ENCODE measurements around the gene TMEM181.
"Not testable (repeated sequence)": the region's sequence is repeated elsewhere in the genome, so short reads cannot be mapped to it uniquely, and the experiment has no call there.

The TMEM181 gene

DNA sequence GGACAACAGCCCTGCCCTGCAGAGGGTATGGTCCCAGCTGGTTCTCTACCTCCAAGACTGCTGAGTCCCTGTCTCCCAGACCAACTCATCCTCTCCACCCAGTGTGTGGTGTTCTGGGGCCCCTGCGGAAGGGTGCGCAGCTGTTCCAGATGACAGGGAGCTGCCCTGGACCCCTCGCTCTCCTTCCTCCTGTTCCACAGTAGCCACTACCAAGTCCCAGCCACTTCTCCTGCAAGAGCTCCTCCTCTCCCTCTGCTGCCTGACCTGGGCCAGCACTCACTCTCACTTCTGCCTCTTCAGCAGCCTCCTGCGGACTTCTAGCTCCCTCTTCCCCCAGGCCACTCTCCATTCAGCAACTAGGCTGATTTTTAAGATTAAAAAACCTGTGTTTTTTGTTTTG, 40.1 kb upstream of the TMEM181 start:
- Histone ChIP-seq H3K9ac (ENCODE audit: low read depth in 1 of 2, low read length in 2 of 2) (no peak overlapping the region), H3K36me3 (ENCODE audit: control insufficient read depth in 2 of 2, insufficient read depth in 2 of 2, low read length in 2 of 2) (no peaks in the 10 kb centered on the region), H3K9me3 (ENCODE audit: control insufficient read depth in 2 of 2, low read length in 2 of 2) (no peaks in the 10 kb centered on the region), H3K27me3 (ENCODE audit: control insufficient read depth in 2 of 2, insufficient read depth in 2 of 2, low read length in 2 of 2) (peaks cover 8 to 17% of the 10 kb centered on the region in 2 donors), H3K4me3 (ENCODE audit: low read length in 2 of 2) (no peak overlapping the region), H3K27ac (ENCODE audit: low read depth in 2 of 2, low read length in 2 of 2) (no peak overlapping the region), H3K4me1 (ENCODE audit: control insufficient read depth in 2 of 2, insufficient read depth in 2 of 2, low read length in 2 of 2) (peaks cover 0 to 4% of the 10 kb centered on the region in 2 donors)

DNA sequence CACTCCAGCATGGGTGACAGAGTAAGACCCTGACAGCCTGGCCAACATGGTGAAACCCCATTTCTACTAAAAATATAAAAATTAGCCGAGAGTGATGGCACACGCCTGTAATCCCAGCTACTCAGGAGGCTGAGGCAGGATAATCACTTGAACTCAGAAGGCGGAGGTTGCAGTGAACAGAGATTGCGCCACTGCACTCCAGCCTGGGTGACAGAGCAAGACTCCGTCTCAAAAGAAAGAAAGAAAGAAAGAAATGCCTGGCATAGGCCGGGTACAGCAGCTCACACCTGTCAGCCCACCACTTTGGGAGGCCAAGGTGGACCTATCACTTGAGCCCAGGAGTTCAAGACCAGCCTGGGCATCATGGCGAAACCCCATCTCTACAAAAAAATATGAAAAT, 38.9 kb upstream of the TMEM181 start:
- not testable (repeated sequence) for H3K9ac ChIP-seq (ENCODE audit: low read depth in 1 of 2, low read length in 2 of 2); H3K9me3 ChIP-seq (ENCODE audit: control insufficient read depth in 2 of 2, low read length in 2 of 2); H3K36me3 ChIP-seq (ENCODE audit: control insufficient read depth in 2 of 2, insufficient read depth in 2 of 2, low read length in 2 of 2); H3K27ac ChIP-seq (ENCODE audit: low read depth in 2 of 2, low read length in 2 of 2); H3K4me3 ChIP-seq (ENCODE audit: low read length in 2 of 2); H3K4me1 ChIP-seq (ENCODE audit: control insufficient read depth in 2 of 2, insufficient read depth in 2 of 2, low read length in 2 of 2)
- peaks cover 10 to 19% of the 10 kb centered on the region in 2 donors for H3K27me3 ChIP-seq (ENCODE audit: control insufficient read depth in 2 of 2, insufficient read depth in 2 of 2, low read length in 2 of 2)

DNA sequence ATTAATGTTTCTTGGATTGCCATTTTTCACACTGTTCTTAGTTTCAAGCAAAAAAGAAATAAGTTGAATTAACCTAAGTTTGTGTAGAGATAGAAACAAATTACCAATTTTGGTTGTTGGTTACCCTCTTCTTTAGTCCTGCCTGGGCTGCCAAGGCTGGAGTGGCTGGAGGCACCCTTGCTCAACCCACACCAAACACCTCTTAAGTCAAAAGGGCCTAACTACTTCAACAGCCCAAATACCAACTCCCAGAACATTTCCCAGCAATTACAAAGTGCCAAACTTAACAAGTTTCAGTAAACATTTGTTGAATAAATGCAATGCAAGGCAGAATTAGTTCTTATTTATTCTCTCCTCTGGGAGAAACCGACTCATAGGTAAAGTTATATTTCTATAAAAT, 38.1 kb upstream of the TMEM181 start:
- Histone ChIP-seq H3K27me3 (ENCODE audit: control insufficient read depth in 2 of 2, insufficient read depth in 2 of 2, low read length in 2 of 2) (peaks cover 10 to 16% of the 10 kb centered on the region in 2 donors), H3K4me3 (ENCODE audit: low read length in 2 of 2) (no peak overlapping the region), H3K9me3 (ENCODE audit: control insufficient read depth in 2 of 2, low read length in 2 of 2) (no peaks in the 10 kb centered on the region), H3K4me1 (ENCODE audit: control insufficient read depth in 2 of 2, insufficient read depth in 2 of 2, low read length in 2 of 2) (peaks cover 0 to 4% of the 10 kb centered on the region in 2 donors), H3K9ac (ENCODE audit: low read depth in 1 of 2, low read length in 2 of 2) (no peak overlapping the region), H3K27ac (ENCODE audit: low read depth in 2 of 2, low read length in 2 of 2) (no peak overlapping the region), H3K36me3 (ENCODE audit: control insufficient read depth in 2 of 2, insufficient read depth in 2 of 2, low read length in 2 of 2) (no peaks in the 10 kb centered on the region)

DNA sequence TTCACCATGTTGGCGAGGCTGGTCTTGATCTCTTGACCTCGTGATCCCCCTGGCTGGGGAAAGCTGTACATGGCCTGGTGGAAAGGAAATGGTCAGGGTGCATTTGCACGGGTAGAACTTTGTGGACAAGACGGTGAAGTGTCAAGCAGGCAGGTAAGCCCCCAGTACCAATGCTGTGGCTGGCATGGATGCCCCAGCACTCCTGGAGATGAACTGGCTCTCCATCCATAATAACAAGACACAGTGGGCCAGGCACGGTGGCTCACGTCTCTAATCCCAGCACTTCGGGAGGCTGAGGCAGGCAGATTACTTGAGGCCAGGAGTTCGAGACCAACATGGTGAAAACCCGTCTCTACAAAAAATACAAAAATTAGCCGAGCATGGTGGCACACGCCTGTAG, 37.3 kb upstream of the TMEM181 start:
- Histone ChIP-seq H3K36me3 (ENCODE audit: control insufficient read depth in 2 of 2, insufficient read depth in 2 of 2, low read length in 2 of 2) (no peaks in the 10 kb centered on the region), H3K27me3 (ENCODE audit: control insufficient read depth in 2 of 2, insufficient read depth in 2 of 2, low read length in 2 of 2) (peaks cover 8 to 9% of the 10 kb centered on the region in 2 donors), H3K27ac (ENCODE audit: low read depth in 2 of 2, low read length in 2 of 2) (no peak overlapping the region), H3K4me1 (ENCODE audit: control insufficient read depth in 2 of 2, insufficient read depth in 2 of 2, low read length in 2 of 2) (peaks cover 0 to 4% of the 10 kb centered on the region in 2 donors), H3K9ac (ENCODE audit: low read depth in 1 of 2, low read length in 2 of 2) (no peak overlapping the region), H3K9me3 (ENCODE audit: control insufficient read depth in 2 of 2, low read length in 2 of 2) (no peaks in the 10 kb centered on the region), H3K4me3 (ENCODE audit: low read length in 2 of 2) (no peak overlapping the region)

DNA sequence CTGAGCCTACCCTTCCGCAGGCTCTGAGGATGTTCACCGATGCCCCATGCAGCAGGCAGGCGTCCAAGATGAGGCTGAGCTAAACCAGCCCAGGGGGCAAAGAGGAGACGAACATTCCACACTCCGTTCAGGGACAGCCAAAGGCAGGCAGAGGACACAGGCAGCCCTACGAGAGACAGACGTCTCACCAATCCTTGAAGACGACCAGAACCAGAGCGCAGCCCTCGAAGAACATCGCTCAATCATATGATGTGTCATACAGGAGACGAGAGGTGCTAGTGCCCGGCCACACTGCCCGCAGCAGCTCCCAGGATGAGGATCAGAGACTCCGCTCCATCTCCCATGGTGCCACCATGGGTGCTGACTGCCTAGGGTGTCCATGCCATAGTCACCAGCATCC, 35.6 kb upstream of the TMEM181 start:
- no peak overlapping the region for H3K9ac ChIP-seq (ENCODE audit: low read depth in 1 of 2, low read length in 2 of 2)
- H3K27me3 ChIP-seq (ENCODE audit: control insufficient read depth in 2 of 2, insufficient read depth in 2 of 2, low read length in 2 of 2), result peaks cover 6% of the 10 kb centered on the region in 2 donors
- H3K4me1 ChIP-seq (ENCODE audit: control insufficient read depth in 2 of 2, insufficient read depth in 2 of 2, low read length in 2 of 2), result no peaks in the 10 kb centered on the region
- no peak overlapping the region for H3K27ac ChIP-seq (ENCODE audit: low read depth in 2 of 2, low read length in 2 of 2)
- no peaks in the 10 kb centered on the region for H3K9me3 ChIP-seq (ENCODE audit: control insufficient read depth in 2 of 2, low read length in 2 of 2)
- no peaks in the 10 kb centered on the region for H3K36me3 ChIP-seq (ENCODE audit: control insufficient read depth in 2 of 2, insufficient read depth in 2 of 2, low read length in 2 of 2)
- H3K4me3 ChIP-seq (ENCODE audit: low read length in 2 of 2), result no peak overlapping the region

DNA sequence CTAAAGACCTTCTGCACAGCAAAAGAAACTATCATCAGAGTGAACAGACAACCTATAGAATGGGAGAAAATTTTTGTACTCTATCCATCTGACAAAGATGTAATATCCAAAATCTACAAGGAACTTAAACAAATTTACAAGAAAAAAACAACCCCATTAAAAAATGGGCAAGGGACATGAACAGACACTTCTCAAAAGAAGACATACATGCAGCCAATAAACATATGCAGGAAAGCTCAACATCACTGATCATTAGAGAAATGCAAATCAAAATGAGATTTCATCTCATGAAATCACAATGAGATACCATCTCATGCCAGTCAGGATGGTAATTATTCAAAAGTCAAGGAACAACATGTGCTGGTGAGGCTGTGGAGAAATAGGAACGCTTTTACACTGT, 32.0 kb upstream of the TMEM181 start:
- not testable (repeated sequence) for H3K27me3 ChIP-seq (ENCODE audit: control insufficient read depth in 2 of 2, insufficient read depth in 2 of 2, low read length in 2 of 2); H3K9ac ChIP-seq (ENCODE audit: low read depth in 1 of 2, low read length in 2 of 2); H3K36me3 ChIP-seq (ENCODE audit: control insufficient read depth in 2 of 2, insufficient read depth in 2 of 2, low read length in 2 of 2); H3K4me3 ChIP-seq (ENCODE audit: low read length in 2 of 2); H3K4me1 ChIP-seq (ENCODE audit: control insufficient read depth in 2 of 2, insufficient read depth in 2 of 2, low read length in 2 of 2); H3K9me3 ChIP-seq (ENCODE audit: control insufficient read depth in 2 of 2, low read length in 2 of 2); H3K27ac ChIP-seq (ENCODE audit: low read depth in 2 of 2, low read length in 2 of 2)

DNA sequence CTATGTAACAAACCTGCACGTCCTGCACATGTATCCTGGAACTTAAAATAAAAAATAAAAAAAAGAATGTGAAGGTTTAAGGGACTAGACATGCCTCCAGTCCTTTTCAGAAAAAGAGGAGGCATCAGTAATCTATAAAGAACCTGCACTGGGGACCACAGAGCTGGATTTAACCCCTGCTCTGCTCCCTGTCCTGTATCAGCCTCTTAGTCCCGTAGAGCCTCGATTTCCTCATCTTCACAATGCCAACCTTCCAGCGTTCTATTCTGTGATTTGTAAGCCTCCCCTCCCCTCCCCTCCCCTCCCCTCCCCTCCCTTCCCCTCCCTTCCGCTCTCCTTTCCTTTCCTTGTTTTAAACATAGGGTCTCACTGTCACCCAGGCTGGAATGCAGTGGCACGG, 31.1 kb upstream of the TMEM181 start:
- Histone ChIP-seq H3K4me1 (ENCODE audit: control insufficient read depth in 2 of 2, insufficient read depth in 2 of 2, low read length in 2 of 2) (no peaks in the 10 kb centered on the region), H3K9ac (ENCODE audit: low read depth in 1 of 2, low read length in 2 of 2) (no peak overlapping the region), H3K9me3 (ENCODE audit: control insufficient read depth in 2 of 2, low read length in 2 of 2) (no peaks in the 10 kb centered on the region), H3K36me3 (ENCODE audit: control insufficient read depth in 2 of 2, insufficient read depth in 2 of 2, low read length in 2 of 2) (no peaks in the 10 kb centered on the region), H3K27me3 (ENCODE audit: control insufficient read depth in 2 of 2, insufficient read depth in 2 of 2, low read length in 2 of 2) (peaks cover 2 to 6% of the 10 kb centered on the region in 2 donors), H3K4me3 (ENCODE audit: low read length in 2 of 2) (no peak overlapping the region), H3K27ac (ENCODE audit: low read depth in 2 of 2, low read length in 2 of 2) (no peak overlapping the region)

DNA sequence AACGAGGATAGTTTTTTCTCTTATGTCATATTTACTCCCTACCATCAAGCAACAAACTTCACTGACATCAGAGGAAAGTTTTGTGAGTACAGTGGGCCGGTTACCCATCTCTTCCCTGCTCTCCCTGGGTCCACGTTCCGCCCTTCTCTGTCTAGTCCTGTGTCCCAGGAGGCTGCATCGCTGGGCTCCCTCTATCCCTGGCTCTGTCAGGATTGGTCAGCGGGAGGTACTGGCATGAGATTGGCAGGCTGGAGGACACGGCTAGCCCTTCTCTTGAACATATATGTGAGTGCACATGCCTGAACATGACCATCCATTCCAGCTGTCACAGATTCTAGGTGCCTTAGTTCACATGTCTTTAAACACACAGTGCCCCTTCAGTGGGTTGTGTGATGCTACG, 30.3 kb upstream of the TMEM181 start:
- Histone ChIP-seq H3K36me3 (ENCODE audit: control insufficient read depth in 2 of 2, insufficient read depth in 2 of 2, low read length in 2 of 2) (no peaks in the 10 kb centered on the region), H3K27me3 (ENCODE audit: control insufficient read depth in 2 of 2, insufficient read depth in 2 of 2, low read length in 2 of 2) (peaks cover 2 to 3% of the 10 kb centered on the region in 2 donors), H3K9me3 (ENCODE audit: control insufficient read depth in 2 of 2, low read length in 2 of 2) (no peaks in the 10 kb centered on the region), H3K9ac (ENCODE audit: low read depth in 1 of 2, low read length in 2 of 2) (no peak overlapping the region), H3K27ac (ENCODE audit: low read depth in 2 of 2, low read length in 2 of 2) (no peak overlapping the region), H3K4me3 (ENCODE audit: low read length in 2 of 2) (no peak overlapping the region), H3K4me1 (ENCODE audit: control insufficient read depth in 2 of 2, insufficient read depth in 2 of 2, low read length in 2 of 2) (no peaks in the 10 kb centered on the region)

DNA sequence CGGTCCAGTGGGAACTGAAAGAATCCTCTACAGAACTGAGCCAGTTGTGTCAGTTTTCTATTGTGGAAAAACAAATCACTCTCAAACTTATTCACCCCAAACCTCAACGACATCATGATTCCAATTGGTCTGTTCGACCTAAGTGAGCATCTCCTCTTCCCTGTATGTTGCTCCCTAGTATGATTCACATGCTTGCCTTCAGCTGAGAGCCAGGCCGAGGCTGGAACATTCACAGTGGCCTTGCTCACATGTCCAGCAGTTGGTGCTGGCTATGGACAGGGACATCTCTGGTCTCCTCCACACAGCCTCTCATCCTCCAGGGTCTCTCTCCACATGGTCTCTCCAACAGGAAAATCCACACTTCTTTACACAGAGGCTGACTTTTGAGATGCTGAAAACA, 28.3 kb upstream of the TMEM181 start:
- Histone ChIP-seq H3K36me3 (ENCODE audit: control insufficient read depth in 2 of 2, insufficient read depth in 2 of 2, low read length in 2 of 2) (no peaks in the 10 kb centered on the region), H3K9ac (ENCODE audit: low read depth in 1 of 2, low read length in 2 of 2) (no peak overlapping the region), H3K27ac (ENCODE audit: low read depth in 2 of 2, low read length in 2 of 2) (no peak overlapping the region), H3K4me1 (ENCODE audit: control insufficient read depth in 2 of 2, insufficient read depth in 2 of 2, low read length in 2 of 2) (peaks cover 0 to 9% of the 10 kb centered on the region in 2 donors), H3K9me3 (ENCODE audit: control insufficient read depth in 2 of 2, low read length in 2 of 2) (no peaks in the 10 kb centered on the region), H3K27me3 (ENCODE audit: control insufficient read depth in 2 of 2, insufficient read depth in 2 of 2, low read length in 2 of 2) (peaks cover 3% of the 10 kb centered on the region in 2 donors), H3K4me3 (ENCODE audit: low read length in 2 of 2) (no peak overlapping the region)

DNA sequence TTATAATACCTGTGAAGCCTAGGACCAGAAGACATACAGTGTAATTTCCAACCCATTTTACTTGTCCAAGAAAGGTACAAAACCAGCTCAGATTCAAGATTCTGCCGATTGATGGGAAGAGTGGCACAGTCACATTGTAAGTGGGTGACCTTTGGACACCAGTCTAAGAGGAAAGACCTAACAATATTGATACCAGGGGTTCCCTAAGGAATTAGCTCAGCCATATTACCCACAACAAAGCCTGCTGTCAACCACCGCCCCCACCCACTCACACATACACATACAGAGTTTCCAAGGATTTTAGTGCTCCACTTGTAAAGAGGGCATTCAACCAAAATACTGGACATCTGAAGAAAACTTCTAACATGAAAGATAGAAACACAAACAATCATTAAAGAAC, 27.9 kb upstream of the TMEM181 start:
- Histone ChIP-seq H3K27me3 (ENCODE audit: control insufficient read depth in 2 of 2, insufficient read depth in 2 of 2, low read length in 2 of 2) (peaks cover 3 to 4% of the 10 kb centered on the region in 2 donors), H3K4me1 (ENCODE audit: control insufficient read depth in 2 of 2, insufficient read depth in 2 of 2, low read length in 2 of 2) (peaks cover 0 to 9% of the 10 kb centered on the region in 2 donors), H3K36me3 (ENCODE audit: control insufficient read depth in 2 of 2, insufficient read depth in 2 of 2, low read length in 2 of 2) (no peaks in the 10 kb centered on the region), H3K4me3 (ENCODE audit: low read length in 2 of 2) (no peak overlapping the region), H3K27ac (ENCODE audit: low read depth in 2 of 2, low read length in 2 of 2) (no peak overlapping the region), H3K9ac (ENCODE audit: low read depth in 1 of 2, low read length in 2 of 2) (no peak overlapping the region), H3K9me3 (ENCODE audit: control insufficient read depth in 2 of 2, low read length in 2 of 2) (no peaks in the 10 kb centered on the region)

Measured in mucosa of rectum (tissue), 2 donors.